ENCODE results near the gene CAMK2N1.
A peak's percentile ranks its signal among the peaks of the same experiment; 100 is the strongest.

Gene CAMK2N1

GRCh38 chr1:20493839-20494608, 8.0 kb upstream of the CAMK2N1 start:
- Histone ChIP-seq H3K14ac (ENCODE audit: low read length in 2 of 2) (no peak overlapping the region), H2AK5ac (ENCODE audit: low read length, severe bottlenecking) (no peak overlapping the region), H2BK5ac (ENCODE audit: low read depth, low read length, poor library complexity, severe bottlenecking) (no peak overlapping the region), H3K4ac (ENCODE audit: low read depth in 1 of 2, low read length in 2 of 2) (peak overlapping the region; percentile 19 to 41), H2BK120ac (ENCODE audit: low read depth, low read length) (no peak overlapping the region), H3K18ac (ENCODE audit: low read depth in 1 of 2, low read length in 2 of 2) (peak overlapping the region; percentile 72 to 82), H3K4me3 (ENCODE audit: insufficient read depth in 1 of 2, low read depth in 1 of 2, low read length in 2 of 2) (peak overlapping the region in 1 of 2 experiments; percentile 52), H3K27me3 (ENCODE audit: control insufficient read depth in 1 of 2, insufficient read depth in 1 of 2, low read length in 2 of 2) (no peaks in the 10 kb centered on the region), H3K27ac (ENCODE audit: low read length, poor library complexity, severe bottlenecking) (no peak overlapping the region), H3K9ac (ENCODE audit: low read length) (peak overlapping the region; percentile 70), H3K79me1 (replicated peaks; ENCODE audit: low read length, poor library complexity, severe bottlenecking) (peaks cover 4% of the 10 kb centered on the region), H3K4me1 (ENCODE audit: control insufficient read depth, insufficient read depth, low read depth, low read length) (peaks cover 22% of the 10 kb centered on the region), H3K9me3 (ENCODE audit: control insufficient read depth, low read length) (no peaks in the 10 kb centered on the region), H3K36me3 (ENCODE audit: control insufficient read depth in 1 of 2, insufficient read depth in 2 of 2, low read depth in 1 of 2, low read length in 2 of 2) (peaks cover 13 to 19% of the 10 kb centered on the region in 2 experiments), H2BK12ac (ENCODE audit: low read length in 2 of 2) (peak overlapping the region; percentile 55 to 88), H3K23ac (ENCODE audit: low read length in 2 of 2) (peak overlapping the region in 1 of 2 experiments; percentile 40), H2AFZ (ENCODE audit: low read depth, low read length) (peak overlapping the region; percentile 15), H4K91ac (ENCODE audit: low read length) (peak overlapping the region; percentile 70), H2BK15ac (ENCODE audit: low read depth, poor library complexity, severe bottlenecking) (no peak overlapping the region), H3K4me2 (ENCODE audit: low read length, poor library complexity, severe bottlenecking) (no peak overlapping the region), H4K8ac (ENCODE audit: low read length) (peak overlapping the region; percentile 5)
- peak; percentile 88 for DNase-seq
- under 1% methylated on average over 16 of the region's 16 CpGs for WGBS

GRCh38 chr1:20493309-20493708, 7.3 kb upstream of the CAMK2N1 start:
- H3K4me1 ChIP-seq (ENCODE audit: control insufficient read depth, insufficient read depth, low read depth, low read length) = peaks cover 22% of the 10 kb centered on the region
- 64% methylated on average over 4 of the region's 5 CpGs for WGBS
- no peak overlapping the region for H2BK5ac ChIP-seq (ENCODE audit: low read depth, low read length, poor library complexity, severe bottlenecking)
- H3K4me3 ChIP-seq (ENCODE audit: insufficient read depth in 1 of 2, low read depth in 1 of 2, low read length in 2 of 2) = no peak overlapping the region
- no peaks in the 10 kb centered on the region for H3K9me3 ChIP-seq (ENCODE audit: control insufficient read depth, low read length)
- H2BK15ac ChIP-seq (ENCODE audit: low read depth, poor library complexity, severe bottlenecking) = no peak overlapping the region
- H2AFZ ChIP-seq (ENCODE audit: low read depth, low read length) = no peak overlapping the region
- H3K27me3 ChIP-seq (ENCODE audit: control insufficient read depth in 1 of 2, insufficient read depth in 1 of 2, low read length in 2 of 2) = peaks cover 0 to 2% of the 10 kb centered on the region in 2 experiments
- H3K14ac ChIP-seq (ENCODE audit: low read length in 2 of 2) = no peak overlapping the region
- H4K91ac ChIP-seq (ENCODE audit: low read length) = no peak overlapping the region
- no peak overlapping the region for H2AK5ac ChIP-seq (ENCODE audit: low read length, severe bottlenecking)
- no peaks in the 10 kb centered on the region for H3K79me1 ChIP-seq (replicated peaks; ENCODE audit: low read length, poor library complexity, severe bottlenecking)
- H3K27ac ChIP-seq (ENCODE audit: low read length, poor library complexity, severe bottlenecking) = no peak overlapping the region
- H2BK120ac ChIP-seq (ENCODE audit: low read depth, low read length) = no peak overlapping the region
- no peak for DNase-seq
- H3K9ac ChIP-seq (ENCODE audit: low read length) = peak overlapping the region; percentile 28
- no peak overlapping the region for H3K18ac ChIP-seq (ENCODE audit: low read depth in 1 of 2, low read length in 2 of 2)
- H2BK12ac ChIP-seq (ENCODE audit: low read length in 2 of 2) = no peak overlapping the region
- no peak overlapping the region for H3K4me2 ChIP-seq (ENCODE audit: low read length, poor library complexity, severe bottlenecking)
- H3K4ac ChIP-seq (ENCODE audit: low read depth in 1 of 2, low read length in 2 of 2) = no peak overlapping the region
- no peak overlapping the region for H3K23ac ChIP-seq (ENCODE audit: low read length in 2 of 2)
- no peak overlapping the region for H4K8ac ChIP-seq (ENCODE audit: low read length)
- peaks cover 7 to 12% of the 10 kb centered on the region in 2 experiments for H3K36me3 ChIP-seq (ENCODE audit: control insufficient read depth in 1 of 2, insufficient read depth in 2 of 2, low read depth in 1 of 2, low read length in 2 of 2)

- Histone ChIP-seq H4K8ac (ENCODE audit: low read length) (no peak overlapping the region), H3K27ac (ENCODE audit: low read length, poor library complexity, severe bottlenecking) (no peak overlapping the region), H3K9me3 (ENCODE audit: control insufficient read depth, low read length) (no peaks in the 10 kb centered on the region), H2BK120ac (ENCODE audit: low read depth, low read length) (no peak overlapping the region), H2BK15ac (ENCODE audit: low read depth, poor library complexity, severe bottlenecking) (no peak overlapping the region), H3K18ac (ENCODE audit: low read depth in 1 of 2, low read length in 2 of 2) (peak overlapping the region in 1 of 2 experiments; percentile 69), H3K27me3 (ENCODE audit: control insufficient read depth in 1 of 2, insufficient read depth in 1 of 2, low read length in 2 of 2) (peaks cover 0 to 5% of the 10 kb centered on the region in 2 experiments), H3K79me1 (replicated peaks; ENCODE audit: low read length, poor library complexity, severe bottlenecking) (no peaks in the 10 kb centered on the region), H3K4me3 (ENCODE audit: insufficient read depth in 1 of 2, low read depth in 1 of 2, low read length in 2 of 2) (no peak overlapping the region), H2AFZ (ENCODE audit: low read depth, low read length) (no peak overlapping the region), H4K91ac (ENCODE audit: low read length) (no peak overlapping the region), H3K4ac (ENCODE audit: low read depth in 1 of 2, low read length in 2 of 2) (no peak overlapping the region), H3K36me3 (ENCODE audit: control insufficient read depth in 1 of 2, insufficient read depth in 2 of 2, low read depth in 1 of 2, low read length in 2 of 2) (peaks cover 1 to 6% of the 10 kb centered on the region in 2 experiments), H3K4me2 (ENCODE audit: low read length, poor library complexity, severe bottlenecking) (no peak overlapping the region), H2AK5ac (ENCODE audit: low read length, severe bottlenecking) (no peak overlapping the region), H2BK5ac (ENCODE audit: low read depth, low read length, poor library complexity, severe bottlenecking) (no peak overlapping the region), H3K23ac (ENCODE audit: low read length in 2 of 2) (no peak overlapping the region), H3K14ac (ENCODE audit: low read length in 2 of 2) (no peak overlapping the region), H3K4me1 (ENCODE audit: control insufficient read depth, insufficient read depth, low read depth, low read length) (peaks cover 22% of the 10 kb centered on the region), H2BK12ac (ENCODE audit: low read length in 2 of 2) (peak overlapping the region in 1 of 2 experiments; percentile 22), H3K9ac (ENCODE audit: low read length) (no peak overlapping the region)
- 85% methylated on average over 7 of the region's 7 CpGs for WGBS
- no peak for DNase-seq
Measured at GRCh38 chr1:20492751-20493150, 6.7 kb upstream of the CAMK2N1 start.

GRCh38 chr1:20491866-20492265, 5.9 kb upstream of the CAMK2N1 start:
- WGBS = 83% methylated on average over 7 of the region's 7 CpGs
- Histone ChIP-seq H3K4ac (ENCODE audit: low read depth in 1 of 2, low read length in 2 of 2) (no peak overlapping the region), H2BK5ac (ENCODE audit: low read depth, low read length, poor library complexity, severe bottlenecking) (no peak overlapping the region), H3K9me3 (ENCODE audit: control insufficient read depth, low read length) (no peaks in the 10 kb centered on the region), H2BK12ac (ENCODE audit: low read length in 2 of 2) (no peak overlapping the region), H3K27ac (ENCODE audit: low read length, poor library complexity, severe bottlenecking) (no peak overlapping the region), H2BK15ac (ENCODE audit: low read depth, poor library complexity, severe bottlenecking) (no peak overlapping the region), H3K9ac (ENCODE audit: low read length) (no peak overlapping the region), H2BK120ac (ENCODE audit: low read depth, low read length) (no peak overlapping the region), H2AK5ac (ENCODE audit: low read length, severe bottlenecking) (no peak overlapping the region), H3K23ac (ENCODE audit: low read length in 2 of 2) (no peak overlapping the region), H3K36me3 (ENCODE audit: control insufficient read depth in 1 of 2, insufficient read depth in 2 of 2, low read depth in 1 of 2, low read length in 2 of 2) (no peaks in the 10 kb centered on the region), H3K4me3 (ENCODE audit: insufficient read depth in 1 of 2, low read depth in 1 of 2, low read length in 2 of 2) (no peak overlapping the region), H3K79me1 (replicated peaks; ENCODE audit: low read length, poor library complexity, severe bottlenecking) (no peaks in the 10 kb centered on the region), H3K18ac (ENCODE audit: low read depth in 1 of 2, low read length in 2 of 2) (no peak overlapping the region), H3K4me1 (ENCODE audit: control insufficient read depth, insufficient read depth, low read depth, low read length) (peaks cover 27% of the 10 kb centered on the region), H3K27me3 (ENCODE audit: control insufficient read depth in 1 of 2, insufficient read depth in 1 of 2, low read length in 2 of 2) (peaks cover 6 to 12% of the 10 kb centered on the region in 2 experiments), H4K8ac (ENCODE audit: low read length) (no peak overlapping the region), H2AFZ (ENCODE audit: low read depth, low read length) (no peak overlapping the region), H4K91ac (ENCODE audit: low read length) (no peak overlapping the region), H3K14ac (ENCODE audit: low read length in 2 of 2) (no peak overlapping the region), H3K4me2 (ENCODE audit: low read length, poor library complexity, severe bottlenecking) (no peak overlapping the region)
- no peak for DNase-seq
